Smooth muscle cell (in vitro differentiated cells): ENCODE data around the gene RBMS3. TPM values are rescaled to one million over a fixed set of nuclear protein-coding genes. Genes with fewer than 3 reads are reported as not detected.

Experiments used
- DNase-seq: peaks from one replicate; lab custom pipeline; 2025; ENCODE audit not compliant: unreplicated experiment; lab: John Stamatoyannopoulos, UW
- H2AFZ ChIP-seq: fragments of 200-600 bp; sonication (generic); 2 replicates; pipeline ENCODE4 v1.6.0; 2016; ENCODE audit warnings: antibody characterized with exemption, low read depth, mild to moderate bottlenecking
- H3F3A ChIP-seq: fragments of 200-600 bp; sonication (generic); 2 replicates; pipeline ENCODE4 v1.6.0; 2017; ENCODE audit warnings: antibody characterized with exemption, low read depth
- H3K27ac ChIP-seq: fragments of 200-600 bp; sonication (generic); 2 replicates; pipeline ENCODE4 v1.5.1; 2016; ENCODE audit warnings: low read depth, mild to moderate bottlenecking
- H3K27me3 ChIP-seq: fragments of 200-600 bp; sonication (generic); 2 replicates; pipeline ENCODE4 v1.6.1; 2016; ENCODE audit warnings: low read depth, mild to moderate bottlenecking
- H3K36me3 ChIP-seq: fragments of 200-600 bp; sonication (generic); 2 replicates; pipeline ENCODE4 v1.5.1; 2016; ENCODE audit warnings: low read depth
- H3K4me1 ChIP-seq: fragments of 200-600 bp; sonication (generic); 2 replicates; pipeline ENCODE4 v1.5.1; 2016; ENCODE audit warnings: low read depth
- H3K4me2 ChIP-seq: fragments of 200-600 bp; sonication (generic); 2 replicates; pipeline ENCODE4 v1.6.0; 2016; ENCODE audit warnings: mild to moderate bottlenecking
- H3K4me3 ChIP-seq: fragments of 200-600 bp; sonication (generic); 2 replicates; pipeline ENCODE4 v1.5.1; 2016; ENCODE audit warnings: mild to moderate bottlenecking
- H3K79me2 ChIP-seq: fragments of 200-600 bp; sonication (generic); 2 replicates; pipeline ENCODE4 v1.6.0; 2016; ENCODE audit warnings: low read depth, mild to moderate bottlenecking
- H3K9ac ChIP-seq: fragments of 200-600 bp; sonication (generic); 2 replicates; pipeline ENCODE4 v1.6.0; 2016; ENCODE audit warnings: low read depth
- H3K9me3 ChIP-seq: fragments of 200-600 bp; sonication (generic); replicated peaks from 2 replicates; pipeline ENCODE4 v1.5.1; 2016; ENCODE audit warnings: low read depth
- H4K20me1 ChIP-seq: fragments of 200-600 bp; sonication (generic); 2 replicates; pipeline ENCODE4 v1.6.0; 2016; ENCODE audit warnings: low read depth
- WGBS: methylation state at CpG from one replicate; pipeline ENCODE4 v1.1.7; 2016; ENCODE audit warnings: low lambda C conversion rate; 5-methylcytosine and 5-hydroxymethylcytosine counted together
- polyA plus RNA-seq: library from polyadenylated mRNA; unstranded; fragments of >200 nt; fragmentation: Nextera tagmentation; extraction: Ambion mirVana; gene quantifications from 2 replicates; pipeline ENCODE4 v1.2.1, GENCODE V29; 2016
- total RNA-seq: library from RNA; depleted of rRNA; stranded (reverse); fragments of >200 nt; gene quantifications from 2 replicates; pipeline ENCODE4 v1.2.3, GENCODE V29; 2014
- TF ChIP-seq, protein P1 (sequence below): fragments of 200-600 bp; sonication (generic); IDR thresholded peaks from 2 replicates; pipeline ENCODE4 v1.5.1; 2017; ENCODE audit warnings: borderline replicate concordance, mild to moderate bottlenecking, antibody characterized with exemption; ENCODE audit not compliant: insufficient read depth, poor library complexity, severe bottlenecking

The RBMS3 gene
- total and polyA plus RNA-seq, 2 experiments from 2014 or later, result 42.9 to 50.6 TPM

DNA sequence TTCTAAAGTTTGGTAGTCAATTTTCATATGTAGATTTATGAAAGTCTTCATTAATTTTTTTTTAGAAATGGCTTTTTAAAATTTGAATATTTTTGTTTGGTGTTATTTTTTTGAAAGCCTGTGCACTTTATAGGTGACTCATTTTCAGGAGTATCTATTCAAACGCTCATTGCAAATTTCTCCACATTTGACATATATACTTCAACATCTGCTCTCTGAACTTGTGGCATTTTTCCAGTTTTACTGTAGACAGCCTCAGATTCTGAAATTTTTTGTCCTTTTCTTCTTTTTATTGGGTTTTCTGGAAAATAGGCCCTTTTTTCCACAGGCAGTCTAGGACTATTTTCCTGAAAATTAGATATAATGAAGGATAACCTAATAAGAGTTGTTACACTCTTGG is 396.6 kb downstream of the RBMS3 start:
- DNase-seq, result no peak
- peak overlapping the region; percentile 26 for H3K27ac ChIP-seq
- 57% methylated on average over 1 of the region's 1 CpG for WGBS

DNA sequence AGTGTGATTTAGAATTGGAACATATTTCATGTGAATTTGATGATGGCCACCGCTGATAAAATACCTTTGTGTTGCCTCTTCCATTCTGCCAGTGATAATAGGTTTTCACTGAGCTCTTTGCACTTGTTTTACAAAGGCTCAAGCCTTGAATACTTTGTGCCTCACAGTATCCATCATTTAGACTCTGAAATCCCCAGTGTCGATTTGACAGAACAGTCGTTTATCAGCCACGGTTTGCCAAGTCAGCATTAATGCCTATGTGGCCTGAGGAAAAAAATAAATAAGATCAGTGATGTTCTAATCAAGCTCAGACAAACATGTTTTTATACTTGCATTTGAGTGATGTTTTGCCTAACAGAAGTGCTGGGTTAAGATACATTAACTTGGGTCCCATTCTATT is 399.1 kb downstream of the RBMS3 start:
- Histone ChIP-seq H4K20me1 (no peaks in the 10 kb centered on the region), H3K79me2 (peaks cover 31% of the 10 kb centered on the region), H3K9me3 (no peaks in the 10 kb centered on the region), H3K9ac (no peak overlapping the region), H3K36me3 (no peaks in the 10 kb centered on the region), H2AFZ (no peak overlapping the region), H3K4me1 (peaks cover 12% of the 10 kb centered on the region), H3K27me3 (no peaks in the 10 kb centered on the region), H3K27ac (no peak overlapping the region), H3K4me3 (no peak overlapping the region), H3K4me2 (no peak overlapping the region), H3F3A (peaks cover 21% of the 10 kb centered on the region)
- WGBS, result 69% methylated on average over 4 of the region's 4 CpGs
- DNase-seq, result no peak
- TF ChIP-seq, protein P1, sequence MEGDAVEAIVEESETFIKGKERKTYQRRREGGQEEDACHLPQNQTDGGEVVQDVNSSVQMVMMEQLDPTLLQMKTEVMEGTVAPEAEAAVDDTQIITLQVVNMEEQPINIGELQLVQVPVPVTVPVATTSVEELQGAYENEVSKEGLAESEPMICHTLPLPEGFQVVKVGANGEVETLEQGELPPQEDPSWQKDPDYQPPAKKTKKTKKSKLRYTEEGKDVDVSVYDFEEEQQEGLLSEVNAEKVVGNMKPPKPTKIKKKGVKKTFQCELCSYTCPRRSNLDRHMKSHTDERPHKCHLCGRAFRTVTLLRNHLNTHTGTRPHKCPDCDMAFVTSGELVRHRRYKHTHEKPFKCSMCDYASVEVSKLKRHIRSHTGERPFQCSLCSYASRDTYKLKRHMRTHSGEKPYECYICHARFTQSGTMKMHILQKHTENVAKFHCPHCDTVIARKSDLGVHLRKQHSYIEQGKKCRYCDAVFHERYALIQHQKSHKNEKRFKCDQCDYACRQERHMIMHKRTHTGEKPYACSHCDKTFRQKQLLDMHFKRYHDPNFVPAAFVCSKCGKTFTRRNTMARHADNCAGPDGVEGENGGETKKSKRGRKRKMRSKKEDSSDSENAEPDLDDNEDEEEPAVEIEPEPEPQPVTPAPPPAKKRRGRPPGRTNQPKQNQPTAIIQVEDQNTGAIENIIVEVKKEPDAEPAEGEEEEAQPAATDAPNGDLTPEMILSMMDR, result no peak

More for the DNA sequence above, 396.6 kb downstream of the RBMS3 start:
- no peaks in the 10 kb centered on the region for H3K36me3 ChIP-seq
- H3K27me3 ChIP-seq, result no peaks in the 10 kb centered on the region
- no peak overlapping the region for H2AFZ ChIP-seq
- H3K4me2 ChIP-seq, result no peak overlapping the region
- peaks cover 4% of the 10 kb centered on the region for H3K4me1 ChIP-seq
- TF ChIP-seq, protein P1, result no peak
- no peaks in the 10 kb centered on the region for H4K20me1 ChIP-seq
- no peak overlapping the region for H3K9ac ChIP-seq
- peaks cover 22% of the 10 kb centered on the region for H3K79me2 ChIP-seq
- no peaks in the 10 kb centered on the region for H3K9me3 ChIP-seq
- no peak overlapping the region for H3K4me3 ChIP-seq
- H3F3A ChIP-seq, result peaks cover 12% of the 10 kb centered on the region

DNA sequence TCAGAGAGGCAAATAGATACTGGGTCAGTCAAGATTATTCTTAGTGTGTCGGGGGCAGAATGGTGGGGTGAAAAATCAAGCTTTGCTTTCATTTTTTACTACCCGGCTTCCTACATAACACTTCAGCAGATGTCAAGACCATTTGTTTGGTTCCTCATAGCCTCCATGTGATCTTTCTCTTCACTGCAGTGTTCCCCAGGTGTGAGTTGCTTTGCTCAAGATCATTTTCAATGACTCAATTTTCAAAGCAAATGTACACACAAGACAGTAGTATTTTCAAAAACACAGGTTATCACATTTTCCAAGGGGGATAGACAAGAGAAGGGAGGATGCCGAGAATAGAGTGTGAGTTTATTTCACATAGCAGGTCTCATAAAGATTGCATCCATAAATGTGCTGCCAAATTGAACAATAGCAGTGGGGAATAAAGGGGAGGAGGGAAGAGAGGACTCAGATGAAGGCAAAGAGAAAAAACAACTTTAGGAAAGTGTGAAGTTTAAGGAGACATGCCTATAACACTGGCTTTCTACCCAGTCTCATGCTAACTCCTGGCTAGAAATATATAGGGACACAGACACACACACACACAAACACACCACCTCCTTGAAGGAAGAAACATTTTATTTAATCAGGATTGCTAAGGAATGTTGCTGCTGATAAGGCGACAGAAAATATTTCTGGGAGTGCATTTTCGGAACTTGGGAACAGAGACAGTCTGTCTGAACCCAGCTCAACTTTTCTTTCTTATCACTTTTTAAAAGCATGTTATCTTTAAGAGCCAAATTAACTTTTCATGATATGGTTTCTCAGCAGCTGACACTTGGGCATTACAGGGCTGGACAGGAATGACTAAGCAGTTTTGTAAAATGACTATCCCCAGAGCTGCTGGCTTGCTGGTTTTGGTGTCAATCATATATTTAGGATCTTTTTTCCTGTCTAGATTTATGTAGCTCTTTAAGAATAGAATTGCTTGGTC is 402.4 kb downstream of the RBMS3 start:
- Histone ChIP-seq H3K4me3 (peak overlapping the region; percentile 0), H3F3A (peaks cover 15% of the 10 kb centered on the region), H3K4me2 (peak overlapping the region; percentile 67), H3K27ac (peak overlapping the region; percentile 90), H3K36me3 (no peaks in the 10 kb centered on the region), H4K20me1 (no peaks in the 10 kb centered on the region), H3K9ac (peak overlapping the region; percentile 45), H3K27me3 (no peaks in the 10 kb centered on the region), H3K79me2 (peaks cover 44% of the 10 kb centered on the region), H2AFZ (no peak overlapping the region), H3K4me1 (peaks cover 21% of the 10 kb centered on the region), H3K9me3 (no peaks in the 10 kb centered on the region)
- no peak for DNase-seq
- WGBS, result 18% methylated on average over 5 of the region's 5 CpGs
- TF ChIP-seq, protein P1, result no peak
